HL-60 (cell line): ENCODE measurements around the gene MXD1.

Source experiments
- DNase-seq, 2 experiments: peaks; one replicate each; pipeline ENCODE4 v3.0.0-alpha.2; 2010 to 2020; ENCODE audit warnings: low read depth in 1 of 2, low spot score in 1 of 2
- H3K27ac ChIP-seq: fragments of 250-450 bp; sonication (Bioruptor Pico); replicated peaks from 2 replicates; pipeline ENCODE4 v1.5.1; 2020; ENCODE audit warnings: mild to moderate bottlenecking, moderate library complexity
- H3K27me3 ChIP-seq: fragments of 250-450 bp; sonication (Bioruptor Pico); 2 replicates; pipeline ENCODE4 v1.5.1; 2021; ENCODE audit warnings: mild to moderate bottlenecking, moderate library complexity; ENCODE audit not compliant: insufficient read depth, poor library complexity, severe bottlenecking
- H3K4me3 ChIP-seq: replicated peaks from 2 replicates; pipeline ENCODE4 v1.5.1; 2011; ENCODE audit warnings: mild to moderate bottlenecking, control low read depth, low read length; ENCODE audit not compliant: insufficient read depth
- CTCF ChIP-seq: IDR thresholded peaks from one replicate; pipeline ENCODE4 v1.5.1; 2011; ENCODE audit warnings: low read length, control low read depth, inconsistent platforms; ENCODE audit not compliant: insufficient read depth
- GABPA ChIP-seq: IDR thresholded peaks from 2 replicates; pipeline ENCODE4 v1.6.1; 2012; ENCODE audit warnings: low read depth
- POLR2AphosphoS5 ChIP-seq: IDR thresholded peaks from 2 replicates; pipeline ENCODE4 v1.6.1; 2012; ENCODE audit warnings: low read depth
- SPI1 ChIP-seq: IDR thresholded peaks from 2 replicates; pipeline ENCODE4 v1.6.1; 2012; ENCODE audit warnings: low read depth, mild to moderate bottlenecking, borderline replicate concordance
- TF ChIP-seq, protein P1 (sequence below): IDR thresholded peaks from 2 replicates; pipeline ENCODE4 v1.6.1; 2012; ENCODE audit warnings: low read depth; ENCODE audit not compliant: insufficient replicate concordance

Gene MXD1

DNA sequence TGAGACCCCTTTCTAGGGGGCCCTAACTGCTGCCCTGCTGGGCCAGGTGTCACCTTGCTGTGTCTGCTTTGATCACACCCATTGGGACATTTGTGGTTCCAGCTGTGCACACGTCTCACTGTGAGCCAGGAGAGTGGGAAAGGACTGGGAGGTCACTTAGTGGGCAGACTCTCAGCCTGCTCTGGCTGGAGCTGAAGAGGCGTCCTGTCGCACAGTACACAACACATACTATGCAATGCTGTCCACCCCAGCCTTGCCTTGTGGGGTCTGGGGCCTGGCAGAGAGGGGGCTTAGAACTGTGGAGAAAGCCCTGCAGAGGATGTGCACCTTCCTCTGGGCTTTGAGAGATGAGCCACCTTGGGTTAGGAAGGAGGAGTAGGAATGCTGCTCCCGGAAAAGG lies 71.8 kb downstream of the MXD1 start:
- DNase-seq: no peak
- Histone ChIP-seq H3K27me3 (no peaks in the 10 kb centered on the region), H3K27ac (peak overlapping the region; percentile 74), H3K4me3 (no peak overlapping the region)
- TF ChIP-seq SPI1 (no peak), POLR2AphosphoS5 (no peak), GABPA (no peak)

GRCh38 chr2:69988086-69988635 lies 73.3 kb downstream of the MXD1 start:
- Histone ChIP-seq H3K27ac (no peak overlapping the region), H3K4me3 (no peak overlapping the region), H3K27me3 (no peaks in the 10 kb centered on the region)
- TF ChIP-seq GABPA: no peak
- TF ChIP-seq CTCF: no peak
- no peak for TF ChIP-seq POLR2AphosphoS5
- TF ChIP-seq SPI1: no peak
- TF ChIP-seq, protein P1, sequence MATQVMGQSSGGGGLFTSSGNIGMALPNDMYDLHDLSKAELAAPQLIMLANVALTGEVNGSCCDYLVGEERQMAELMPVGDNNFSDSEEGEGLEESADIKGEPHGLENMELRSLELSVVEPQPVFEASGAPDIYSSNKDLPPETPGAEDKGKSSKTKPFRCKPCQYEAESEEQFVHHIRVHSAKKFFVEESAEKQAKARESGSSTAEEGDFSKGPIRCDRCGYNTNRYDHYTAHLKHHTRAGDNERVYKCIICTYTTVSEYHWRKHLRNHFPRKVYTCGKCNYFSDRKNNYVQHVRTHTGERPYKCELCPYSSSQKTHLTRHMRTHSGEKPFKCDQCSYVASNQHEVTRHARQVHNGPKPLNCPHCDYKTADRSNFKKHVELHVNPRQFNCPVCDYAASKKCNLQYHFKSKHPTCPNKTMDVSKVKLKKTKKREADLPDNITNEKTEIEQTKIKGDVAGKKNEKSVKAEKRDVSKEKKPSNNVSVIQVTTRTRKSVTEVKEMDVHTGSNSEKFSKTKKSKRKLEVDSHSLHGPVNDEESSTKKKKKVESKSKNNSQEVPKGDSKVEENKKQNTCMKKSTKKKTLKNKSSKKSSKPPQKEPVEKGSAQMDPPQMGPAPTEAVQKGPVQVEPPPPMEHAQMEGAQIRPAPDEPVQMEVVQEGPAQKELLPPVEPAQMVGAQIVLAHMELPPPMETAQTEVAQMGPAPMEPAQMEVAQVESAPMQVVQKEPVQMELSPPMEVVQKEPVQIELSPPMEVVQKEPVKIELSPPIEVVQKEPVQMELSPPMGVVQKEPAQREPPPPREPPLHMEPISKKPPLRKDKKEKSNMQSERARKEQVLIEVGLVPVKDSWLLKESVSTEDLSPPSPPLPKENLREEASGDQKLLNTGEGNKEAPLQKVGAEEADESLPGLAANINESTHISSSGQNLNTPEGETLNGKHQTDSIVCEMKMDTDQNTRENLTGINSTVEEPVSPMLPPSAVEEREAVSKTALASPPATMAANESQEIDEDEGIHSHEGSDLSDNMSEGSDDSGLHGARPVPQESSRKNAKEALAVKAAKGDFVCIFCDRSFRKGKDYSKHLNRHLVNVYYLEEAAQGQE: no peak
- DNase-seq: no peak

DNA sequence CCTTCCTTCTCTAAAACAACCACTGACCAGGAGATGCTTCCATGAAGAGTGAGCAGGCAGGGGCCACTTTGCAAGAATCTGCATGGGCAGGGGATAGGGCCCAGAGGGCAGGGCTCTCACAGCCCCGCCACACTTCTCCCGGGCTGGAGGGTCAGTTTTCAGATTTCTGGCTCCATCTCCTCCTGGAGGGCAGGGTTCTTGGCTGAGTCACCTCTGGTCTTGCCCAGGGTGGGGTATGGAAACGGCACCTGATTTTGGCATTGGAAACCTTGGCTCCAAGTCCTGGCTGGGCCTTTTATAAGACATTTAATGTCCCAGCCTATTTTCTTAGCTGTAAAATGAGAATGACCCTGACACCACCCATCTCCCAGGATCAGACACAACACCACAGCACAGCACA lies 74.1 kb downstream of the MXD1 start:
- no peak for TF ChIP-seq CTCF
- TF ChIP-seq, protein P1: no peak
- no peak for TF ChIP-seq GABPA
- TF ChIP-seq POLR2AphosphoS5: no peak
- no peak for TF ChIP-seq SPI1
- Histone ChIP-seq H3K4me3 (no peak overlapping the region), H3K27me3 (no peaks in the 10 kb centered on the region), H3K27ac (no peak overlapping the region)
- no peak for DNase-seq

GRCh38 chr2:69989441-69990105 lies 74.7 kb downstream of the MXD1 start:
- Histone ChIP-seq H3K4me3 (no peak overlapping the region), H3K27me3 (no peaks in the 10 kb centered on the region), H3K27ac (no peak overlapping the region)
- no peak for TF ChIP-seq CTCF
- TF ChIP-seq, protein P1: no peak
- TF ChIP-seq GABPA: no peak
- TF ChIP-seq SPI1: no peak
- no peak for TF ChIP-seq POLR2AphosphoS5
- no peak for DNase-seq
